HepG2 (cell line): ENCODE results near the gene SENP6.

Experiments
- HDAC6 ChIP-seq: fragments of 200-600 bp; sonication (generic); IDR thresholded peaks from 2 replicates; pipeline ENCODE4 v1.7.0; 2017; ENCODE audit warnings: mild to moderate bottlenecking, antibody characterized with exemption, low read length, low read depth
- NCOA2 ChIP-seq: sonication (generic); formaldehyde crosslinking; IDR thresholded peaks from 2 replicates; pipeline ENCODE4 v1.8.0; 2022; ENCODE audit warnings: inconsistent platforms
- POLR2AphosphoS5 ChIP-seq: IDR thresholded peaks from 2 replicates; pipeline ENCODE4 v1.6.1; 2012; ENCODE audit warnings: low read depth, low read length
- RELA ChIP-seq: sonication (generic); formaldehyde crosslinking; IDR thresholded peaks from 2 replicates; pipeline ENCODE4 v1.4.0; 2020; ENCODE audit warnings: missing genetic modification reagents
- USF2 ChIP-seq, 2 experiments: sonication (generic) in 1 of 2; formaldehyde crosslinking in 1 of 2; IDR thresholded peaks; 2 replicates each; pipeline versions ENCODE4 v1.5.1 to v1.6.1; 2011 to 2020; ENCODE audit warnings: borderline replicate concordance in 1 of 2, low read depth in 1 of 2, low read length in 1 of 2, mild to moderate bottlenecking in 1 of 2, missing genetic modification reagents in 1 of 2, moderate library complexity in 1 of 2
- ZNF282 ChIP-seq: fragments of 450-650 bp; IDR thresholded peaks from 2 replicates; pipeline ENCODE4 v1.6.1; 2018; ENCODE audit not compliant: partially characterized antibody
- ZSCAN29 ChIP-seq: sonication (generic); formaldehyde crosslinking; conservative IDR thresholded peaks from 2 replicates; pipeline ENCODE4 v1.4.0; 2020; ENCODE audit warnings: mild to moderate bottlenecking, missing genetic modification reagents
- TF ChIP-seq, protein P1 (sequence below): sonication (generic); formaldehyde crosslinking; IDR thresholded peaks from 2 replicates; pipeline ENCODE4 v1.5.0; 2020; ENCODE audit warnings: mild to moderate bottlenecking, missing genetic modification reagents, moderate library complexity

DNA sequence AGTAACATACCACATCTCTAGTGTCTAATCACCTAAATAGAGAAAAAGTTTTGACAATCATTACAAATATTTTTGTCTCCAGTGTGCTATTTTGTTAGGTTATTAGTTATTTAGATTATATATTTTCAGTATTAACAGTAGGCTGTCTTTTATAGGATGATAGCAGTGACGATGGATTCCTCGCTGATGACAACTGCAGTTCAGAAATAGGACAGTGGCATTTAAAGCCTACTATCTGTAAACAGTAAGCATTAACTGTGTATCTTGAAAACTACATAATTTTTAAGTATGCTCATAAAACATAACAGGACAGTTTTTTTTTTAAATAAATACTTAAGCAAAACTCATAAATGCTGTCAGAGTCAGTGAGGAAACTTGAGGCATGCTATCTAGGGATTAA lies 109.5 kb downstream of the SENP6 start:
- TF ChIP-seq USF2 (IDR thresholded peaks at IDR 0.05; ENCODE audit: low read depth, low read length) (no peak), USF2 (CRISPR knock-in tag; IDR thresholded peaks at IDR 0.05; ENCODE audit: borderline replicate concordance) (no peak), NCOA2 (CRISPR knock-in tag) (no peak), ZSCAN29 (no peak), RELA (CRISPR knock-in tag) (no peak), HDAC6 (no peak), POLR2AphosphoS5 (no peak), ZNF282 (no peak)
- TF ChIP-seq, protein P1, sequence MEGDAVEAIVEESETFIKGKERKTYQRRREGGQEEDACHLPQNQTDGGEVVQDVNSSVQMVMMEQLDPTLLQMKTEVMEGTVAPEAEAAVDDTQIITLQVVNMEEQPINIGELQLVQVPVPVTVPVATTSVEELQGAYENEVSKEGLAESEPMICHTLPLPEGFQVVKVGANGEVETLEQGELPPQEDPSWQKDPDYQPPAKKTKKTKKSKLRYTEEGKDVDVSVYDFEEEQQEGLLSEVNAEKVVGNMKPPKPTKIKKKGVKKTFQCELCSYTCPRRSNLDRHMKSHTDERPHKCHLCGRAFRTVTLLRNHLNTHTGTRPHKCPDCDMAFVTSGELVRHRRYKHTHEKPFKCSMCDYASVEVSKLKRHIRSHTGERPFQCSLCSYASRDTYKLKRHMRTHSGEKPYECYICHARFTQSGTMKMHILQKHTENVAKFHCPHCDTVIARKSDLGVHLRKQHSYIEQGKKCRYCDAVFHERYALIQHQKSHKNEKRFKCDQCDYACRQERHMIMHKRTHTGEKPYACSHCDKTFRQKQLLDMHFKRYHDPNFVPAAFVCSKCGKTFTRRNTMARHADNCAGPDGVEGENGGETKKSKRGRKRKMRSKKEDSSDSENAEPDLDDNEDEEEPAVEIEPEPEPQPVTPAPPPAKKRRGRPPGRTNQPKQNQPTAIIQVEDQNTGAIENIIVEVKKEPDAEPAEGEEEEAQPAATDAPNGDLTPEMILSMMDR: no peak
